Suprapubic skin (tissue), 3 donors: Measurements from ENCODE around the gene CAPN5.

ENCODE experiments used
- CTCF ChIP-seq, 2 donors: fragments of 200-600 bp in 1 of 2; fragments of 450-650 bp in 1 of 2; sonication (generic) in 1 of 2; IDR thresholded peaks; one replicate each; pipeline ENCODE4 v1.5.1; 2016 to 2019; ENCODE audit warnings: antibody characterized with exemption in 2 of 2, mild to moderate bottlenecking in 1 of 2, moderate library complexity in 1 of 2
- POLR2A ChIP-seq, 2 donors: fragments of 450-650 bp; IDR thresholded peaks; one replicate each; pipeline ENCODE4 v1.6.1; 2017; ENCODE audit warnings: antibody characterized with exemption in 2 of 2, mild to moderate bottlenecking in 2 of 2, moderate library complexity in 2 of 2

GRCh38 chr11:77095551-77096490 lies 29.1 kb downstream of the CAPN5 start:
- TF ChIP-seq CTCF (IDR thresholded peaks at IDR 0.05) (no peak), POLR2A (IDR thresholded peaks at IDR 0.05) (no peak)
